GM12878 (cell line): ENCODE data around the gene NR6A1.

ENCODE experiments used
- BACH1 ChIP-seq: fragments of 450-650 bp; IDR thresholded peaks from 2 replicates; pipeline ENCODE4 v1.6.1; 2017; ENCODE audit warnings: mild to moderate bottlenecking, borderline replicate concordance
- EP300 ChIP-seq, 2 experiments: fragments of 150-350 bp in 1 of 2; IDR thresholded peaks; 2 replicates each; pipeline ENCODE4 v1.6.1; 2011 to 2012; ENCODE audit warnings: low read depth in 2 of 2, low read length in 2 of 2, borderline replicate concordance in 1 of 2, improper control_type of control experiment in 1 of 2, inconsistent platforms in 1 of 2; ENCODE audit not compliant: control insufficient read depth in 1 of 2
- JUNB ChIP-seq: IDR thresholded peaks from 2 replicates; pipeline ENCODE4 v1.6.1; 2016; ENCODE audit warnings: antibody characterized with exemption, mild to moderate bottlenecking
- POLR2A ChIP-seq: IDR thresholded peaks from 2 replicates; pipeline ENCODE4 v1.6.1; 2011; ENCODE audit warnings: low read depth, mild to moderate bottlenecking, low read length
- RAD21 ChIP-seq: IDR thresholded peaks from 2 replicates; pipeline ENCODE4 v1.6.1; 2011; ENCODE audit warnings: mild to moderate bottlenecking, low read depth, low read length, moderate library complexity; ENCODE audit not compliant: insufficient read depth
- ZBTB40 ChIP-seq: fragments of 450-650 bp; IDR thresholded peaks from 2 replicates; pipeline ENCODE4 v1.6.1; 2016; ENCODE audit warnings: mild to moderate bottlenecking, moderate library complexity, borderline replicate concordance

DNA sequence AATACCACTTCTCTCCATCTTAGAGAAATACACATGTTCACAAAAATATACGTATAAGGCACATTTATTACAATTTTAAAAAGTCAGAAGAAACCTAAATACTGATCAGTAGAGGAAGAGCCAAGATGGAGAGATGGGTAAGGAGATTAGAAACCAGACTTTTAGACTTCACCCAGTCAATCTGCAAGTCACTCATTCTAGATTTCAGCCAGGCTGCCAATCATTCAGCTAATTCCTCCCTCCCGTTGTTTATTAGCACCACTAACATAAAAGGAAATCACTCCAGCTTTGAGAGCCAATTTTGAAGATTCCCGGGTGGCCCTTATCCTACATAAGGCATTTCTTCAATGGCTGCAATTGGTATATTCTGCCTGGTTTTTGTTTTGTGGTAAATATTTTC lies 154.2 kb downstream of the NR6A1 start:
- TF ChIP-seq BACH1 = no peak
- TF ChIP-seq RAD21 = no peak
- no peak for TF ChIP-seq POLR2A
- TF ChIP-seq EP300 (IDR thresholded peaks at IDR 0.05; ENCODE audit: borderline replicate concordance in 1 of 2, control insufficient read depth in 1 of 2, low read depth in 2 of 2, low read length in 2 of 2) = no peak
- TF ChIP-seq JUNB = no peak
- TF ChIP-seq ZBTB40 = no peak
